ENCODE results near the gene AKR1C1.
"Not testable (repeated sequence)": the region's sequence is repeated elsewhere in the genome, so short reads cannot be mapped to it uniquely, and the experiment has no call there.

Gene AKR1C1

DNA sequence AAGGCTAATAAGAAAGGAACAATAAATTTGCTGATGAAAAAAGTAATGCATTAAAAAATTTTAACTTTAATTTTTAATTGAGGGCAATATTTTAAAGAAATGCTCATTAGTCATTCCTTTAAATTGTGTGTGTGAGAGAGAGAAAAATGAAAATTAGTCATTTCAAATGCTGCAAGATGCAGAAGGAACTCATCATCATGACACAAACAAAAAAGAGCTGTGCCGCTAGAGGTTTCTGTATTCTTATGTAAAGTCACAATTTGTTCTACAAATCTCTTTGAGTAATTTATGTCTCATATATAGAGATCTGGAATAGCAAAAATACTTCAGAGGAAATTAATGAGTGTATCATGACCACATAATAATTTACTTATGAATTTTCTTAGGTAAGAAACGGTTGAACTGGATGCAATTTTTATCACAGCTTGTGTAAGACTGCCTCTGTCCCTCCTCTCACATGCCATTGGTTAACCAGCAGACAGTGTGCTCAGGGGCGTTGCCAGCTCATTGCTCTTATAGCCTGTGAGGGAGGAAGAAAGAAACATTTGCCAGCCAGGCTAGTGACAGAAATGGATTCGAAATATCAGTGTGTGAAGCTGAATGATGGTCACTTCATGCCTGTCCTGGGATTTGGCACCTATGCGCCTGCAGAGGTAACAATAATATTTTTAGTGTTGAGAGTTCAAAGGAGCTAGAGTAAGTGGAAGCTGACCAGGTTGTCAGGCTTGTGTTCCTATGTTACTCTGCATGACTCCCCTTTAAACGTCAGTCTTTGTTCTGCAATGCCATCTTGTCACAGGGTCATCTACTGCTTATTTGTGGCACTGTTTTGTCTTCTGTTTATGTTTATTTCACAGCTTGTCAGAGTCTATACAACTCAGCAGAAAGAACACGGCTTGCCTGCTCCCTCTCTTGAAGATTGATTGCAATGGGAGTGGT, at the start of gene AKR1C1:
Gene AKR1C1, plus strand, starts transcription at position 540 of the 939 bp plus-strand sequence. Its CDS starts 30 bp downstream, at position 570.
- not testable (repeated sequence) for DNase-seq (ENCODE audit: low read depth); H3K4me3 ChIP-seq (ENCODE audit: low read depth, low read length)

DNA sequence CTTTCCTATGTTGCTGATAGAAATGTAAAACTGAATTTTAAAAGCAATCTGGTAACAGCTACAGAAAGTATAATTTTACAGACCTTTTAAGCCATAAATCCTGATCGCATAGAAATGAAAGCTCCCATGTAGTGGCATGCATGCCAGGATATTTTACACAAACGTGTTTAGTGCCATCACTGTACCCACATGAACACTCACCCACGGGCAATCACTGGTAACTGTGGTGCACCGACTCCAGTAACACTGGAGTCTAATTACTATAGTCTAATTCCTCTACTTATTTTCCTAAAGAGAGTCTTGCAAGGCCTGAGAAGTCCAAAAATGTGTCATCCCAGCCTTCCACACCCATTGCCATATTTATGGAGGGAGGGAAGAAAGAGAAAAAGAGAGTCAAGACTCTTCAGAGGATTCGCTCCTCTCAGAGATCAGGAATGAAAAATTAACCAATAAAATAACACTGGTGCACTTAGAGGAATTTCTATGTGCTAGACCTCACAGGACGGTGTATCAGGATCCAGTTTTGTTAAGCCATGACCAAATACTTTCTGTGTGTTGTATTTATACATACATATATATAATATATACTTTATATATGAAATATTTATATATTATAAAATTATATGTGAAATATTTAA, 48.9 kb upstream of the AKR1C1 start:
- H3K4me3 ChIP-seq (ENCODE audit: low read depth, low read length), result no peak overlapping the region
- TF ChIP-seq, protein P1, sequence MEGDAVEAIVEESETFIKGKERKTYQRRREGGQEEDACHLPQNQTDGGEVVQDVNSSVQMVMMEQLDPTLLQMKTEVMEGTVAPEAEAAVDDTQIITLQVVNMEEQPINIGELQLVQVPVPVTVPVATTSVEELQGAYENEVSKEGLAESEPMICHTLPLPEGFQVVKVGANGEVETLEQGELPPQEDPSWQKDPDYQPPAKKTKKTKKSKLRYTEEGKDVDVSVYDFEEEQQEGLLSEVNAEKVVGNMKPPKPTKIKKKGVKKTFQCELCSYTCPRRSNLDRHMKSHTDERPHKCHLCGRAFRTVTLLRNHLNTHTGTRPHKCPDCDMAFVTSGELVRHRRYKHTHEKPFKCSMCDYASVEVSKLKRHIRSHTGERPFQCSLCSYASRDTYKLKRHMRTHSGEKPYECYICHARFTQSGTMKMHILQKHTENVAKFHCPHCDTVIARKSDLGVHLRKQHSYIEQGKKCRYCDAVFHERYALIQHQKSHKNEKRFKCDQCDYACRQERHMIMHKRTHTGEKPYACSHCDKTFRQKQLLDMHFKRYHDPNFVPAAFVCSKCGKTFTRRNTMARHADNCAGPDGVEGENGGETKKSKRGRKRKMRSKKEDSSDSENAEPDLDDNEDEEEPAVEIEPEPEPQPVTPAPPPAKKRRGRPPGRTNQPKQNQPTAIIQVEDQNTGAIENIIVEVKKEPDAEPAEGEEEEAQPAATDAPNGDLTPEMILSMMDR (IDR thresholded peaks at IDR 0.05; ENCODE audit: control insufficient read depth, extremely low read depth, insufficient read depth), result no peak
- DNase-seq (ENCODE audit: low read depth), result no peak

DNA sequence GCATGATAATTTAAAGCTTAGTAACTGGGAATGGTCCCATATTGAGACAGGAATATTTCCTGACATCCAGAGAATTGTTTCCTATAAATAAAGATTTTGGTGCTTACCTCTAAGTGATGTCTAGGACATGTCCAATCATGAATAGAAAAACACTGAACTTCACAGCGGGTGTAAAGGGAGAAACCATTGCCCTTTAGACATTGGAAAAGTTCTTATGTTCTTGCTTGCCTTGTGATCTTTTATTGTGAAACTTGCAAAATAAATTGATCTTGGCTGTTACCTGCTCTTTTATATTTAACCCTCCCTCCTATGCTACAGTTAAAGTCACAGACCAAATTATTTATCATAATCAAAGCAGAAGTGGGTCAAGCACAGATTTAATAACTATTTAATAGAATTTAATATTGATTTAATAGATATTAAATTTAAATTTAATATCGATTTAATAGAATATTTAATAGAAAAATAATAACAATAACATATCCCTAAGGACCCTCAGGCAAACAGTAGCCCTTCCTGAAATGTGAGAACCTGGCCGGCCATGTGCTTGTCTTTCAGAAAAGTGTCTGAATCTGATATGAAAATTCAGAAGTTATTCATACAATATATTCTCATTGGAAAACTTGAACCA, 47.0 kb upstream of the AKR1C1 start:
- TF ChIP-seq, protein P1 (IDR thresholded peaks at IDR 0.05; ENCODE audit: control insufficient read depth, extremely low read depth, insufficient read depth), result no peak
- H3K4me3 ChIP-seq (ENCODE audit: low read depth, low read length), result no peak overlapping the region
- no peak for DNase-seq (ENCODE audit: low read depth)

DNA sequence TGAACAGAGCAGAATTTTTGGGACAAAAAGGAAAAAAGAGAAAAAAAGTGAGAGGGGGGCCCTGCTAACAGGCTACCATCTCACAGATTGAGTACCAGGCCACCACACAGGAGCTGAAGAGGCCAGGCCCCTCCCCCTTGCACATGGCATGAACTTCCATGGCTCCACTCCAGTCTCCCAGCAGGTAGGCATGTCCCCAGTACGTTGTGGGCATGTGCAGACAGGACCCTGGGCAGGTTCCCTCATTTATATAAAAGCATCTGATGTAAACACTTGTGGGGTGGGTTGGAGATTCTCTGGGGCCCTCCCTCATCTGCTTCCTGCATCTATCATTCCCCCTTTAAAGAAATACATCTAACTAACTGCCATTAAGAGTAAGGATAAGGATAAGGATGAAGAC, 45.0 kb upstream of the AKR1C1 start:
- no peak for DNase-seq (ENCODE audit: low read depth)
- TF ChIP-seq, protein P1 (IDR thresholded peaks at IDR 0.05; ENCODE audit: control insufficient read depth, extremely low read depth, insufficient read depth), result no peak
- no peak overlapping the region for H3K4me3 ChIP-seq (ENCODE audit: low read depth, low read length)

DNA sequence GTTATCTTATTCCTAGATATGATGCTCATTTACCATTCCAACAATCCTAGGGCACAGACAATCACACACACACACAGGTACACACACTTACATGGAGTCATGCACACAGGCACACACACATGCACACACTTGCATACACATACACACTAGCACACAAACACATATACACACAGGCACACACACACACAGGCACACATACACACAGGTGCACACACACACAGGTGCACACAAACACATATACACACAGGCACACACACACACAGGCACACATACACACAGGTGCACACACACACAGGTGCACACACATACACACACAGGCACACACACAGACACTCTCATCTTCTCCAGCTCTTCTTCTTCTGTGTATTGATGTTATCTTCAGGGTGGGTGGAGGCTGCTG, 38.7 kb upstream of the AKR1C1 start:
- DNase-seq (ENCODE audit: low read depth); H3K4me3 ChIP-seq (ENCODE audit: low read depth, low read length): not testable (repeated sequence)

DNA sequence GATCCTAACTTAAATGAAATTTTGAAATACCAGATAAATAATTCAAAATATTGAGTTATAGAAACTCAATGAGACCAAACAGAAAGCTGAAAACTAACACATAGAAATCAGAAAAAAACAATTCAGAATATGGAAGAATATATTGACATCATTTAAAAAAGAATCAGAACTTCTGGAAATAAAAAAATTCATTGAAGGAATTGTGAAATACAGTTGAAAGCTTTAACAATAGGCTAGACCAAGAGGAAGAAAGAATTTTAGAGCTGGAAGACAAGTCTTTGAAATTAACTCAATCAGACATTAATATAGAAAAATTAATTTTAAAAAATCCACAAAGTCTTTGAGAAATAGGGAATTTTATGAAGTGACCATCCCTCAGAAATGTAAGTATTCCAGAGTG, 36.8 kb upstream of the AKR1C1 start:
- TF ChIP-seq, protein P1 (IDR thresholded peaks at IDR 0.05; ENCODE audit: control insufficient read depth, extremely low read depth, insufficient read depth), result no peak
- no peak for DNase-seq (ENCODE audit: low read depth)
- no peak overlapping the region for H3K4me3 ChIP-seq (ENCODE audit: low read depth, low read length)

DNA sequence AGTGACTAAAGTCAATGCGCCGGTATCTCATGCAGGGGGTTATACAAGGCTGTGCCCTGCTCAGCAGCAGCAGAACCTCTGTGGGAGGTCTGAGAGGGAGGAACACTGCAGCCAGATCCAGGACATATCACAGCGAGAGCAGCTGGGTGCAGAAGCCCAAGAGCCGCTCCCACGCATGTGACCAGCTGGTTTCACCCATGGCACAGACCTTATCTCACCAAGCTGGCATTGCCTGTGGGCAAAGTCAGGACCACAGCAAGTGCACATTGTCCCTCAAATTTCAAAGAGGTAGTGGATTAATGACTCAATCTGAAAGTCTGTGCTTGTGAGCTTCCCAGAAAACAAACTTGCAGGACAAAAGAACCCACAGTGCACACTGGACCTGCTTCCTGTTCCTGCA, 31.6 kb upstream of the AKR1C1 start:
- TF ChIP-seq, protein P1 (IDR thresholded peaks at IDR 0.05; ENCODE audit: control insufficient read depth, extremely low read depth, insufficient read depth), result no peak
- no peak for DNase-seq (ENCODE audit: low read depth)
- no peak overlapping the region for H3K4me3 ChIP-seq (ENCODE audit: low read depth, low read length)

Data from LNCaP clone FGC (cell line).